ENCODE results near the gene SETD5.
A peak's percentile ranks its signal among the peaks of the same experiment; 100 is the strongest.
"Not testable (repeated sequence)": the region's sequence is repeated elsewhere in the genome, so short reads cannot be mapped to it uniquely, and the experiment has no call there.

SETD5 gene

GRCh38 chr3:9467451-9467850, 70.0 kb downstream of the SETD5 start:
- no peak for DNase-seq (ENCODE audit: low read depth)

GRCh38 chr3:9468460-9468859, 71.0 kb downstream of the SETD5 start:
- no peak for DNase-seq (ENCODE audit: low read depth)

- no peak for DNase-seq (ENCODE audit: low read depth)
Observed at GRCh38 chr3:9469986-9470385, 72.6 kb downstream of the SETD5 start.

- no peak for DNase-seq (ENCODE audit: low read depth)
Observed at GRCh38 chr3:9473496-9474065, 76.2 kb downstream of the SETD5 start.

GRCh38 chr3:9474482-9474881, 77.1 kb downstream of the SETD5 start:
- DNase-seq (ENCODE audit: low read depth): no peak

GRCh38 chr3:9476935-9477334, 79.5 kb downstream of the SETD5 start:
- DNase-seq (ENCODE audit: low read depth): no peak

- no peak for DNase-seq (ENCODE audit: low read depth)
Observed at GRCh38 chr3:9480265-9480664, 82.8 kb downstream of the SETD5 start.

GRCh38 chr3:9485248-9485647, 87.8 kb downstream of the SETD5 start:
- DNase-seq (ENCODE audit: low read depth): no peak

GRCh38 chr3:9491506-9491905, 94.1 kb downstream of the SETD5 start:
- DNase-seq (ENCODE audit: low read depth): no peak

GRCh38 chr3:9494036-9494435, 96.6 kb downstream of the SETD5 start:
- DNase-seq (ENCODE audit: low read depth): not testable (repeated sequence)

- no peak for DNase-seq (ENCODE audit: low read depth)
Observed at GRCh38 chr3:9496893-9497292, 99.5 kb downstream of the SETD5 start.

GRCh38 chr3:9497821-9498565, 100.6 kb downstream of the SETD5 start:
- no peak for DNase-seq (ENCODE audit: low read depth)

GRCh38 chr3:9498781-9499180, 101.4 kb downstream of the SETD5 start:
- DNase-seq (ENCODE audit: low read depth): no peak

- DNase-seq (ENCODE audit: low read depth): no peak
Observed at GRCh38 chr3:9499455-9500107, 102.2 kb downstream of the SETD5 start.

- peak; percentile 38 for DNase-seq (ENCODE audit: low read depth)
Observed at GRCh38 chr3:9500108-9501050, 103.0 kb downstream of the SETD5 start.

GRCh38 chr3:9501226-9501625, 103.8 kb downstream of the SETD5 start:
- DNase-seq (ENCODE audit: low read depth): no peak

- peak; percentile 40 for DNase-seq (ENCODE audit: low read depth)
Observed at GRCh38 chr3:9503283-9503682, 105.9 kb downstream of the SETD5 start.

- DNase-seq (ENCODE audit: low read depth): no peak
Observed at GRCh38 chr3:9507586-9508578, 110.5 kb downstream of the SETD5 start.

- no peak for DNase-seq (ENCODE audit: low read depth)
Observed at GRCh38 chr3:9508781-9509180, 111.4 kb downstream of the SETD5 start.

- DNase-seq (ENCODE audit: low read depth): no peak
Observed at GRCh38 chr3:9512456-9513045, 115.1 kb downstream of the SETD5 start.

- DNase-seq (ENCODE audit: low read depth): no peak
Observed at GRCh38 chr3:9514306-9514705, 116.9 kb downstream of the SETD5 start.

Data from activated gamma-delta T cell treated with anti-CD3 and anti-CD28 coated beads, Interleukin-2, amount 50 U/mL, for 16 hours (primary cell).